HUES48 (cell line): Measurements from ENCODE around the gene CDR2L.
A peak's percentile ranks its signal among the peaks of the same experiment; 100 is the strongest.

Source experiments
- H3K27ac ChIP-seq: one replicate; pipeline ENCODE4 v1.7.0; 2013; ENCODE audit warnings: low read depth, low read length, inconsistent platforms
- H3K27me3 ChIP-seq: 2 replicates; pipeline ENCODE4 v1.6.1; 2013; ENCODE audit warnings: mild to moderate bottlenecking, low read length; ENCODE audit not compliant: control insufficient read depth, insufficient read depth
- H3K36me3 ChIP-seq: 2 replicates; pipeline ENCODE4 v1.6.1; 2013; ENCODE audit warnings: low read length; ENCODE audit not compliant: control insufficient read depth, insufficient read depth
- H3K4me1 ChIP-seq: 2 replicates; pipeline ENCODE4 v1.6.1; 2013; ENCODE audit warnings: mild to moderate bottlenecking, low read length; ENCODE audit not compliant: control insufficient read depth, insufficient read depth
- H3K4me3 ChIP-seq: 2 replicates; pipeline ENCODE4 v1.5.1; 2013; ENCODE audit warnings: mild to moderate bottlenecking, low read depth, low read length
- H3K9ac ChIP-seq: 2 replicates; pipeline ENCODE4 v1.6.1; 2013; ENCODE audit warnings: mild to moderate bottlenecking, low read depth, low read length, moderate library complexity
- H3K9me3 ChIP-seq: 2 replicates; pipeline ENCODE4 v1.6.1; 2013; ENCODE audit warnings: low read length; ENCODE audit not compliant: control insufficient read depth, insufficient read depth

Gene CDR2L

DNA sequence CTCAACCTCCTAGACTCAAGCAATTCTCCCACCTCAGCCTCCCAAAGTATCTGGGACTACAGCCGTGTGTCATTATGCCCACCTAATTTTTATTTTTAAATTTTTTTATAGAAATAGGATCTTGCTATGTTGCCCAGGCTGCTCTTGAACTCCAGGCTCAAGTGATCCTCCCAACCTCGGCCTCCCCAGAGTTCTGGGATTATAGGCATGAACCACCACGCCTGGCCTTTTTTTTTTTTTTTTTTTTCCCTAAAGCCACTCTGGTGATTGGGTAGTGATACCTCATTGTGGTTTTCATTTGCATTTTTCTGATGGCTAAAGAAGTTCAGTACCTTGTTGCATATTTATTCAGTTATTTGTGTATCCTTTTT is 1.2 kb upstream of the CDR2L start:
- Histone ChIP-seq H3K4me3 (no peak overlapping the region), H3K9ac (no peak overlapping the region), H3K27ac (no peak overlapping the region), H3K36me3 (no peaks in the 10 kb centered on the region), H3K4me1 (peaks cover 15% of the 10 kb centered on the region), H3K27me3 (peaks cover 5% of the 10 kb centered on the region; the same call in 1 of the 2 replicates), H3K9me3 (no peaks in the 10 kb centered on the region)

GRCh38 chr17:74987909-74988711 is 678 bp downstream of the CDR2L start:
- peaks cover 8% of the 10 kb centered on the region for H3K4me1 ChIP-seq
- H3K27ac ChIP-seq, result peak overlapping the region; percentile 69
- no peaks in the 10 kb centered on the region for H3K27me3 ChIP-seq

DNA sequence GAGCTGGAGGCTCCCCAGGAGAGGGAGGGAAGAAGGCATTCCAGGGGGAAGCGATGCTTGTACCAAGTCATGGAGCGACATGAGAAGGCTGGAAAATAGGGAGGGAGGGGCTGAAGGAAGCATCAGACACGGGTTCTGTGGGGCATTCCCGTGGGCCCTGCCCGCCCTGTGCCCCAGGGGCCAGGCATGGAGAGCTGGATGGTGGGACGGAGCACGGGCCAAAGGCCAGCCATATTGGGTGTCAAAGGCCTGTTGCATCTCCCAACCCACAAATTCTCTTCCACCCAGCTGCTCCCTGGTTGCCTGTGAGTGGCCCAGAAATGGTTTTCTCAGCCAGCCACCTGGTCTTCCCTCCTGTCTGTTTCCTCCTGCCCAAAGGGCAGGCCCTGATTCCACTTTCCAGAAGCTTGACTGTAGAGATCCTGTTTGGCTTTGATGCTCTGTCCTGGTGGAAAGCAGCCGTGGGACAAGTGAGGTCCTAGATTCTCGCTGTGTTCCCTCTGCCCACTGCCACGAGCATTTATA is 3.2 kb downstream of the CDR2L start:
- H3K27me3 ChIP-seq, result no peaks in the 10 kb centered on the region
- peaks cover 8% of the 10 kb centered on the region for H3K4me1 ChIP-seq

More at GRCh38 chr17:74987909-74988711, 678 bp downstream of the CDR2L start:
- Histone ChIP-seq H3K4me3 (peak overlapping the region; percentile 66), H3K36me3 (0 out of 2 replicates have a peak, but pooled peaks cover 6% of the 10 kb centered on the region), H3K9me3 (no peaks in the 10 kb centered on the region), H3K9ac (peak overlapping the region; percentile 49; the same call in 1 of the 2 replicates)

DNA sequence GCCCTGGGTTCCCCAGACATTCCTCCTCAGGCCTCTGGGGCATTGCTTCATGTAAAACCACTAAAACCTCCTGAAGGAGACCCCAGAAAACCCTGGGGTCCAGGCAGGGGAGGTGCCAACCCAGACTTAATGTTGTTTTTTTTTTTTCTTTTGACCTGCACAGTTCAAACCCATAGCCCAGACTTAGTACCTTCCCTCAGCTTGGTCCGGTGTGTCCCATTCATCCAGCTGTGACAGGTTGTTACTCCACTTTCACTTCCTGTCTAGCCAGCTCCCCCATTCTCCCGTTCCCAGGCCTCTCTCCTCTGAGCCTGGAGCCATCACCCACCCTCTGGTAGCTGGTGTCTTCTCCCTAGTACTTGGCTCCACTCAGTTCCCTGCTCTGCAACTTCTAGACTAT is 4.8 kb downstream of the CDR2L start:
- Histone ChIP-seq H3K4me1 (peaks cover 8% of the 10 kb centered on the region), H3K9ac (no peak overlapping the region), H3K27ac (no peak overlapping the region), H3K27me3 (no peaks in the 10 kb centered on the region), H3K4me3 (no peak overlapping the region), H3K36me3 (0 out of 2 replicates have a peak, but pooled peaks cover 15% of the 10 kb centered on the region), H3K9me3 (no peaks in the 10 kb centered on the region)

More for the DNA sequence above, 3.2 kb downstream of the CDR2L start:
- H3K9ac ChIP-seq, result no peak overlapping the region
- no peak overlapping the region for H3K27ac ChIP-seq
- H3K36me3 ChIP-seq, result 0 out of 2 replicates have a peak, but pooled peaks cover 15% of the 10 kb centered on the region
- no peak overlapping the region for H3K4me3 ChIP-seq
- H3K9me3 ChIP-seq, result no peaks in the 10 kb centered on the region

- H3K36me3 ChIP-seq, result peaks cover 18% of the 10 kb centered on the region; the same call in 1 of the 2 replicates
- no peaks in the 10 kb centered on the region for H3K27me3 ChIP-seq
- H3K4me3 ChIP-seq, result no peak overlapping the region
- H3K9ac ChIP-seq, result no peak overlapping the region
- no peaks in the 10 kb centered on the region for H3K4me1 ChIP-seq
- no peaks in the 10 kb centered on the region for H3K9me3 ChIP-seq
- H3K27ac ChIP-seq, result no peak overlapping the region
Measured at GRCh38 chr17:74994440-74994839, 7.0 kb downstream of the CDR2L start.

DNA sequence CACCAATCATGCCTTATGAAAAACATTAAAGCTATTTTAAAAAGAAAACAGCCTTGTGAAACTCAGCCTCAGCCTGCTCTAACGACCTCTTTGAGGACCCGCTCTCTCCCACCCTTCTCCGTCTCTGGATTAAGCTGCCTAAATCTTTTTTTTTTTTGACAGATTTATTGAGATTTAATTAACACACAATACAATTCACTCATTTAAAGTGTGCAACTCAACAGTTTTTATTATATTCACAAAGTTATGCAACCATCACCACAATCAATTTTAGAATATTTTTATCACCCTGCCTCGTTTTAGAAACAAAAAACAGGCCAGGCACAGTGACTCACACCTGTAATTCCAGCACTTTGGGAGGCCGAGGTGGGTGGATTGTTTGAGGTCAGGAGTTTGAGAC is 8.4 kb downstream of the CDR2L start:
- Histone ChIP-seq H3K9me3 (no peaks in the 10 kb centered on the region), H3K4me1 (no peaks in the 10 kb centered on the region)

DNA sequence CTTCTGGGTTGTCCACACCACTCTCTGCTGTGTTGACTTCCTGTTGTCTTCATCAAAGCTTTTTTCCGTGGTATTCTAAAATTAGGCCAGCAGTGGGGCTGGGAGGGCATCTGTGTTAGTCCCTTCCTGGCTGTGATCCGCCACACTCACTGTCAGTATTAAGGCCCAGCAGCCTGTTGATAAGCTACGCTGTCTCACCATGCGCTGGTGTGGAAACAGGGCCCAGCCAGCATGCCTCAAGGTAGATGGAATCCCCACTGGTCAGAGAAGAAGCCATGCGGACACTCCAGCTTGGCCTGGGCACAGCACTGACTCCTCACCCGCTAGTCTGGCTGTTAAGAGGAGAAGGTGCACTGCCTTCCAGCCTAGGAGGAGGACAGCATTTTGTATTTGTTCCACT is 11.4 kb downstream of the CDR2L start:
- peaks cover 44% of the 10 kb centered on the region for H3K36me3 ChIP-seq
- H3K27me3 ChIP-seq, result no peaks in the 10 kb centered on the region
- H3K4me1 ChIP-seq, result no peaks in the 10 kb centered on the region
- no peak overlapping the region for H3K4me3 ChIP-seq
- H3K9me3 ChIP-seq, result no peaks in the 10 kb centered on the region
- H3K27ac ChIP-seq, result no peak overlapping the region
- no peak overlapping the region for H3K9ac ChIP-seq

More for the DNA sequence above, 8.4 kb downstream of the CDR2L start:
- Histone ChIP-seq H3K9ac (no peak overlapping the region), H3K4me3 (no peak overlapping the region), H3K27ac (no peak overlapping the region), H3K36me3 (peaks cover 24% of the 10 kb centered on the region), H3K27me3 (no peaks in the 10 kb centered on the region)

DNA sequence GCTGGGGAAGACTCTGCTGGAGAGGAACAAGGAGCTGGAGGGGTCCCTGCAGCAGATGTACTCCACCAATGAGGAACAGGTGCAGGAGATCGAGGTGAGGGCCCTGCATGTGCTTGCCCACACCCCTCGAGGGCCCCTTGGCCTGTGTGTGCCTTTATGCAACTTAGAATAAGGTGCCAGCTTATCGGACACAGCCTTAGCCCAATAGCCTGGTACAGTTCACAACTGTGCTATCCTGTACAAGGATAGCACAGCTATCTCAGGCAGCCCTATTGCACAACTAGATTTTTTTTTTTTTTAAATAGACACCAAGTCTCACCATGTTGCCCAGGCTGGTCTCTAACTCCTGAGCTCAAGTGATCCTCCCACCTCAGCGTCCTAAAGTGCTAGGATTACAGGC is 12.1 kb downstream of the CDR2L start:
- Histone ChIP-seq H3K4me3 (no peak overlapping the region), H3K27me3 (no peaks in the 10 kb centered on the region), H3K4me1 (no peaks in the 10 kb centered on the region), H3K9me3 (no peaks in the 10 kb centered on the region), H3K36me3 (peaks cover 43% of the 10 kb centered on the region), H3K9ac (no peak overlapping the region), H3K27ac (no peak overlapping the region)

GRCh38 chr17:75001915-75002843 is 14.7 kb downstream of the CDR2L start:
- H3K36me3 ChIP-seq, result peaks cover 50% of the 10 kb centered on the region

GRCh38 chr17:75003070-75003956 is 15.9 kb downstream of the CDR2L start:
- peaks cover 50% of the 10 kb centered on the region for H3K36me3 ChIP-seq
- H3K4me1 ChIP-seq, result no peaks in the 10 kb centered on the region
- H3K27me3 ChIP-seq, result no peaks in the 10 kb centered on the region
- H3K4me3 ChIP-seq, result no peak overlapping the region
- H3K9ac ChIP-seq, result no peak overlapping the region
- H3K9me3 ChIP-seq, result no peaks in the 10 kb centered on the region
- H3K27ac ChIP-seq, result no peak overlapping the region

More at GRCh38 chr17:75001915-75002843, 14.7 kb downstream of the CDR2L start:
- no peak overlapping the region for H3K9ac ChIP-seq
- no peaks in the 10 kb centered on the region for H3K4me1 ChIP-seq
- H3K27ac ChIP-seq, result no peak overlapping the region
- no peak overlapping the region for H3K4me3 ChIP-seq
- no peaks in the 10 kb centered on the region for H3K27me3 ChIP-seq
- H3K9me3 ChIP-seq, result no peaks in the 10 kb centered on the region
